Chondrocyte (in vitro differentiated cells): ENCODE data around the gene CTNNBIP1. TPM values are rescaled to one million over a fixed set of nuclear protein-coding genes. Genes with fewer than 3 reads are reported as not detected.
A peak's percentile ranks its signal among the peaks of the same experiment; 100 is the strongest.

ENCODE experiments used
- DNase-seq: peaks from one replicate; pipeline ENCODE4 v3.0.0; 2021; ENCODE audit warnings: mixed read lengths, low spot score
- H3K27ac Mint-ChIP-seq: one replicate; pipeline ENCODE4 v1.8.0; 2021; ENCODE audit warnings: mild to moderate bottlenecking, moderate library complexity, mixed read lengths; ENCODE audit not compliant: unreplicated experiment
- H3K27me3 Mint-ChIP-seq: 2 replicates; pipeline ENCODE4 v1.8.0; 2021; ENCODE audit warnings: low read depth, mixed read lengths
- H3K36me3 Mint-ChIP-seq: 2 replicates; pipeline ENCODE4 v1.8.0; 2021; ENCODE audit warnings: low read depth, mixed read lengths
- H3K4me1 Mint-ChIP-seq: 2 replicates; pipeline ENCODE4 v1.8.0; 2021; ENCODE audit warnings: low read depth, mild to moderate bottlenecking, mixed read lengths
- H3K4me3 Mint-ChIP-seq: one replicate; pipeline ENCODE4 v1.8.0; 2021; ENCODE audit warnings: mild to moderate bottlenecking, moderate library complexity, mixed read lengths; ENCODE audit not compliant: unreplicated experiment
- H3K9me3 Mint-ChIP-seq: 2 replicates; pipeline ENCODE4 v1.8.0; 2021; ENCODE audit warnings: low read depth, mixed read lengths
- long read RNA-seq: library from polyadenylated mRNA; stranded (forward); transcript quantifications from one replicate; pipeline ENCODE4 v2.0.0, GENCODE V29; 2021
- total RNA-seq: library from RNA; stranded (reverse); gene quantifications from 3 replicates; pipeline ENCODE4 v1.2.1, GENCODE V29; 2021
- TF ChIP-seq, protein P1 (sequence below): fragments of 200-600 bp; sonication (generic); IDR thresholded peaks from 2 replicates; pipeline ENCODE4 v1.5.0; 2021; ENCODE audit warnings: antibody characterized with exemption, mild to moderate bottlenecking, moderate library complexity

Gene CTNNBIP1
- 26.2 to 32.8 TPM (median 28.4 TPM) in 3 replicates for total RNA-seq
- long read RNA-seq, transcript CTNNBIP1-204 (5 exons, 1,206 nt), result major isoform, 51 of 60 reads
- long read RNA-seq, partial matches to known transcripts, result 3 of 60 reads
- long read RNA-seq, other reads (novel, unspliced or antisense), result 2 of 60 reads

DNA sequence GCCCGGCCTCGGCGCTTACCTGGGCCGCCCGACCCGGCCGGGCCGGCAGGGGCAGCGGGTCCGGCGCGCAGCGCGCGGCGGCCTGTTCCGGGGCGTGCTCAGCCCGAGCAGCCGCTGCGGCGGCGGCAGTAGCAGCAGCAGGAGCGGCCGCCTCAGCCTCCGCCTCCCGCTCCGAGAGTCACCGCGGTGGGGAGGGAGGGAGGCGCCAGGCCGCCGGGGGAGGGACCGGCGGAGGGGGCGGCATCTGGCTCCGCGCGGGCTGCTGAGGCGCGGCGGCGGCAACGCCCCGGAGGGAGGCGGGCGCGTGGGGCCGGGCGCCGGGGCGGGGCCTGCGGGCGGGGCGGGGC is at the start of gene CTNNBIP1:
Gene CTNNBIP1 (minus strand): TSS at position 194 of the 347 bp plus-strand sequence. CDS start 38,205 bp downstream, outside the sequence.
- TF ChIP-seq, protein P1, sequence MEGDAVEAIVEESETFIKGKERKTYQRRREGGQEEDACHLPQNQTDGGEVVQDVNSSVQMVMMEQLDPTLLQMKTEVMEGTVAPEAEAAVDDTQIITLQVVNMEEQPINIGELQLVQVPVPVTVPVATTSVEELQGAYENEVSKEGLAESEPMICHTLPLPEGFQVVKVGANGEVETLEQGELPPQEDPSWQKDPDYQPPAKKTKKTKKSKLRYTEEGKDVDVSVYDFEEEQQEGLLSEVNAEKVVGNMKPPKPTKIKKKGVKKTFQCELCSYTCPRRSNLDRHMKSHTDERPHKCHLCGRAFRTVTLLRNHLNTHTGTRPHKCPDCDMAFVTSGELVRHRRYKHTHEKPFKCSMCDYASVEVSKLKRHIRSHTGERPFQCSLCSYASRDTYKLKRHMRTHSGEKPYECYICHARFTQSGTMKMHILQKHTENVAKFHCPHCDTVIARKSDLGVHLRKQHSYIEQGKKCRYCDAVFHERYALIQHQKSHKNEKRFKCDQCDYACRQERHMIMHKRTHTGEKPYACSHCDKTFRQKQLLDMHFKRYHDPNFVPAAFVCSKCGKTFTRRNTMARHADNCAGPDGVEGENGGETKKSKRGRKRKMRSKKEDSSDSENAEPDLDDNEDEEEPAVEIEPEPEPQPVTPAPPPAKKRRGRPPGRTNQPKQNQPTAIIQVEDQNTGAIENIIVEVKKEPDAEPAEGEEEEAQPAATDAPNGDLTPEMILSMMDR, result no peak

DNA sequence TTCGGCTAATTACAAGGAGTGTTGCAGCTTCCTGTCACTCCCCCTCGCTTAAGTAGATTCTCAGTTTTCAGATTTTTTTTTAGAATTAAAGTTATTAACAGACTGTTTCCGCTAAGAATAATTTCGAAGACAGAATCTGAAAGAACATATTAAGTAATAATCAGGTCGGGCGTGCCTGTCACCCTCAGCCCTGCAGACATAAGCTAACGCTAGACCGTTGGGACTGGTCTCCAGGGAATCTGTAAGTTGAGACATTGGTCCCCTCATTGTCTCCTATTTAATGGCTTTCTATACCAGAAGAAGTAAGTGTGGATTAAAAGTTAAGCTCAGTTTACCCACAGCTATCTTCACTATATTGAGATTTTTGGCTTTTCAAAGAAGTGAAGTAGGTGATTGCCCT is 47.7 kb upstream of the CTNNBIP1 start:
- Mint-ChIP-seq H3K4me1 (peaks cover 11% of the 10 kb centered on the region), H3K9me3 (no peaks in the 10 kb centered on the region), H3K27me3 (no peaks in the 10 kb centered on the region)

More for the DNA sequence above, at the start of gene CTNNBIP1:
- DNase-seq, result no peak
- Mint-ChIP-seq H3K9me3 (no peaks in the 10 kb centered on the region), H3K4me3 (peak within 1 kb of the TSS; percentile 95), H3K4me1 (peaks cover 30% of the 10 kb centered on the region), H3K27me3 (no peaks in the 10 kb centered on the region), H3K27ac (peak within 1 kb of the TSS; percentile 99), H3K36me3 (no peaks in the 10 kb centered on the region)

GRCh38 chr1:9946315-9946714 is 36.2 kb upstream of the CTNNBIP1 start:
- DNase-seq, result no peak
- H3K4me3 Mint-ChIP-seq, result no peak overlapping the region
- peaks cover 26% of the 10 kb centered on the region for H3K4me1 Mint-ChIP-seq
- peak overlapping the region; percentile 3 for H3K27ac Mint-ChIP-seq
- peaks cover 3% of the 10 kb centered on the region for H3K36me3 Mint-ChIP-seq
- H3K9me3 Mint-ChIP-seq, result no peaks in the 10 kb centered on the region
- TF ChIP-seq, protein P1, result no peak
- no peaks in the 10 kb centered on the region for H3K27me3 Mint-ChIP-seq

More for the DNA sequence above, 47.7 kb upstream of the CTNNBIP1 start:
- TF ChIP-seq, protein P1, result no peak
- peak; percentile 9 for DNase-seq
- Mint-ChIP-seq H3K4me3 (no peak overlapping the region), H3K36me3 (no peaks in the 10 kb centered on the region), H3K27ac (no peak overlapping the region)

- Mint-ChIP-seq H3K9me3 (no peaks in the 10 kb centered on the region), H3K36me3 (peaks cover 6% of the 10 kb centered on the region), H3K4me1 (peaks cover 25% of the 10 kb centered on the region), H3K27me3 (no peaks in the 10 kb centered on the region), H3K27ac (peak within 1 kb of the TSS; percentile 98), H3K4me3 (peak within 1 kb of the TSS; percentile 99)
- TF ChIP-seq, protein P1, result no peak
- peak; percentile 98 for DNase-seq
These were observed 33.1 kb upstream of the CTNNBIP1 start, which contains the start of the genes LZIC and NMNAT1 for GRCh38 chr1:9942939-9943788. Gene LZIC, minus strand, starts transcription at chr1:9943391. Its CDS starts 6,772 bp downstream, at chr1:9936619. Gene NMNAT1, plus strand, starts transcription at chr1:9943475. Its CDS starts 28,599 bp downstream, at chr1:9972074.

- Mint-ChIP-seq H3K4me1 (peaks cover 25% of the 10 kb centered on the region), H3K36me3 (peaks cover 6% of the 10 kb centered on the region), H3K9me3 (no peaks in the 10 kb centered on the region), H3K4me3 (peak overlapping the region; percentile 99), H3K27ac (peak overlapping the region; percentile 98), H3K27me3 (no peaks in the 10 kb centered on the region)
- peak; percentile 32 for DNase-seq
- TF ChIP-seq, protein P1, result peak; percentile 86
These were observed 32.4 kb upstream of the CTNNBIP1 start for GRCh38 chr1:9942399-9942938.
